OCI-LY7 (cell line): Measurements from ENCODE around the gene MVD.

Experiments
- CTCF ChIP-seq: fragments of 200-600 bp; sonication (generic); conservative IDR thresholded peaks from 2 replicates; pipeline ENCODE4 v1.5.1; 2014; ENCODE audit warnings: mild to moderate bottlenecking, antibody characterized with exemption, low read length, moderate library complexity, mixed read lengths
- EZH2phosphoT487 ChIP-seq: fragments of 200-600 bp; sonication (generic); IDR thresholded peaks from 2 replicates; pipeline ENCODE4 v1.6.1; 2018; ENCODE audit warnings: low read depth, borderline replicate concordance, mild to moderate bottlenecking, mixed run types, antibody characterized with exemption, low read length, moderate library complexity, mixed read lengths

GRCh38 chr16:88602091-88602490 is 60.8 kb downstream of the MVD start:
- TF ChIP-seq CTCF (no peak), EZH2phosphoT487 (no peak)
